Stimulated activated naive CD8-positive, alpha-beta T cell treated with anti-CD3 and anti-CD28 coated beads, Interleukin-15, Interleukin-2, amounts not matched to agents 100 ng/mL and 50 ng/mL, for 24 hours (primary cell): ENCODE data around the gene HNRNPH2.

Experiments
- H3K27ac Mint-ChIP-seq: one replicate; pipeline ENCODE4 v1.8.0; 2021; ENCODE audit warnings: mild to moderate bottlenecking, mixed read lengths
- H3K27me3 Mint-ChIP-seq: one replicate; pipeline ENCODE4 v1.8.0; 2021; ENCODE audit warnings: mixed read lengths
- H3K36me3 Mint-ChIP-seq: one replicate; pipeline ENCODE4 v1.8.0; 2021; ENCODE audit warnings: low read depth, mixed read lengths
- H3K4me1 Mint-ChIP-seq: one replicate; pipeline ENCODE4 v1.8.0; 2021; ENCODE audit warnings: low read depth, mixed read lengths
- H3K4me3 Mint-ChIP-seq: one replicate; pipeline ENCODE4 v1.8.0; 2021; ENCODE audit warnings: mild to moderate bottlenecking, mixed read lengths
- H3K9me3 Mint-ChIP-seq: one replicate; pipeline ENCODE4 v1.8.0; 2021; ENCODE audit warnings: mixed read lengths

Gene HNRNPH2

GRCh38 chrX:101415180-101416145 is 7.4 kb downstream of the HNRNPH2 start:
- Mint-ChIP-seq H3K9me3 (no peaks in the 10 kb centered on the region), H3K4me1 (peaks cover 68% of the 10 kb centered on the region)

GRCh38 chrX:101416691-101417090 is 8.7 kb downstream of the HNRNPH2 start:
- H3K4me3 Mint-ChIP-seq, result no peak overlapping the region
- peak overlapping the region; percentile 99 for H3K27ac Mint-ChIP-seq
- H3K9me3 Mint-ChIP-seq, result no peaks in the 10 kb centered on the region
- H3K4me1 Mint-ChIP-seq, result peaks cover 62% of the 10 kb centered on the region
- H3K27me3 Mint-ChIP-seq, result no peaks in the 10 kb centered on the region
- peaks cover 14% of the 10 kb centered on the region for H3K36me3 Mint-ChIP-seq

More at GRCh38 chrX:101415180-101416145, 7.4 kb downstream of the HNRNPH2 start:
- H3K27ac Mint-ChIP-seq, result peak overlapping the region; percentile 93
- peak overlapping the region; percentile 20 for H3K4me3 Mint-ChIP-seq
- no peaks in the 10 kb centered on the region for H3K27me3 Mint-ChIP-seq
- H3K36me3 Mint-ChIP-seq, result peaks cover 18% of the 10 kb centered on the region

- H3K36me3 Mint-ChIP-seq, result peaks cover 9% of the 10 kb centered on the region
- peaks cover 57% of the 10 kb centered on the region for H3K4me1 Mint-ChIP-seq
- peak overlapping the region; percentile 99 for H3K27ac Mint-ChIP-seq
- peak overlapping the region; percentile 84 for H3K4me3 Mint-ChIP-seq
- no peaks in the 10 kb centered on the region for H3K9me3 Mint-ChIP-seq
- H3K27me3 Mint-ChIP-seq, result no peaks in the 10 kb centered on the region
These were observed 9.2 kb downstream of the HNRNPH2 start for GRCh38 chrX:101417190-101417589.

- peak overlapping the region; percentile 99 for H3K27ac Mint-ChIP-seq
- H3K4me3 Mint-ChIP-seq, result peak overlapping the region; percentile 84
- H3K27me3 Mint-ChIP-seq, result no peaks in the 10 kb centered on the region
- H3K9me3 Mint-ChIP-seq, result no peaks in the 10 kb centered on the region
- H3K4me1 Mint-ChIP-seq, result peaks cover 46% of the 10 kb centered on the region
- no peaks in the 10 kb centered on the region for H3K36me3 Mint-ChIP-seq
These were observed 10.2 kb downstream of the HNRNPH2 start for GRCh38 chrX:101417981-101418841.

- Mint-ChIP-seq H3K27ac (peak overlapping the region; percentile 47), H3K9me3 (no peaks in the 10 kb centered on the region), H3K27me3 (no peaks in the 10 kb centered on the region), H3K4me1 (peaks cover 40% of the 10 kb centered on the region), H3K36me3 (peaks cover under 1% of the 10 kb centered on the region), H3K4me3 (peak overlapping the region; percentile 84)
These were observed 11.5 kb downstream of the HNRNPH2 start for GRCh38 chrX:101419489-101419888.

- Mint-ChIP-seq H3K9me3 (no peaks in the 10 kb centered on the region), H3K27me3 (no peaks in the 10 kb centered on the region), H3K36me3 (peaks cover 45% of the 10 kb centered on the region), H3K4me1 (peaks cover 13% of the 10 kb centered on the region), H3K4me3 (no peak overlapping the region), H3K27ac (no peak overlapping the region)
These were observed 19.9 kb downstream of the HNRNPH2 start for GRCh38 chrX:101427954-101428353.

GRCh38 chrX:101429934-101430333 is 21.9 kb downstream of the HNRNPH2 start:
- H3K4me1 Mint-ChIP-seq, result peaks cover 13% of the 10 kb centered on the region
- H3K36me3 Mint-ChIP-seq, result peaks cover 44% of the 10 kb centered on the region
- peak overlapping the region; percentile 55 for H3K27ac Mint-ChIP-seq
- no peaks in the 10 kb centered on the region for H3K9me3 Mint-ChIP-seq
- peak overlapping the region; percentile 20 for H3K4me3 Mint-ChIP-seq
- no peaks in the 10 kb centered on the region for H3K27me3 Mint-ChIP-seq

- Mint-ChIP-seq H3K36me3 (peaks cover 39% of the 10 kb centered on the region), H3K27me3 (no peaks in the 10 kb centered on the region), H3K4me1 (peaks cover 13% of the 10 kb centered on the region), H3K27ac (peak overlapping the region; percentile 55), H3K4me3 (peak overlapping the region; percentile 20), H3K9me3 (no peaks in the 10 kb centered on the region)
These were observed 22.5 kb downstream of the HNRNPH2 start for GRCh38 chrX:101430457-101431078.

GRCh38 chrX:101442085-101442484 is 34.1 kb downstream of the HNRNPH2 start:
- H3K27me3 Mint-ChIP-seq, result no peaks in the 10 kb centered on the region
- no peak overlapping the region for H3K27ac Mint-ChIP-seq

GRCh38 chrX:101449279-101449678 is 41.3 kb downstream of the HNRNPH2 start:
- Mint-ChIP-seq H3K9me3 (no peaks in the 10 kb centered on the region), H3K27ac (no peak overlapping the region), H3K27me3 (no peaks in the 10 kb centered on the region), H3K4me1 (no peaks in the 10 kb centered on the region), H3K4me3 (no peak overlapping the region), H3K36me3 (peaks cover 36% of the 10 kb centered on the region)

More at GRCh38 chrX:101442085-101442484, 34.1 kb downstream of the HNRNPH2 start:
- no peak overlapping the region for H3K4me3 Mint-ChIP-seq
- H3K9me3 Mint-ChIP-seq, result no peaks in the 10 kb centered on the region
- peaks cover 49% of the 10 kb centered on the region for H3K36me3 Mint-ChIP-seq
- no peaks in the 10 kb centered on the region for H3K4me1 Mint-ChIP-seq

GRCh38 chrX:101450085-101450484 is 42.1 kb downstream of the HNRNPH2 start:
- H3K4me1 Mint-ChIP-seq, result no peaks in the 10 kb centered on the region
- H3K9me3 Mint-ChIP-seq, result no peaks in the 10 kb centered on the region
- no peak overlapping the region for H3K27ac Mint-ChIP-seq
- H3K36me3 Mint-ChIP-seq, result peaks cover 32% of the 10 kb centered on the region
- no peak overlapping the region for H3K4me3 Mint-ChIP-seq
- H3K27me3 Mint-ChIP-seq, result no peaks in the 10 kb centered on the region

GRCh38 chrX:101450961-101451360 is 42.9 kb downstream of the HNRNPH2 start:
- H3K9me3 Mint-ChIP-seq, result no peaks in the 10 kb centered on the region
- H3K27ac Mint-ChIP-seq, result no peak overlapping the region
- no peaks in the 10 kb centered on the region for H3K4me1 Mint-ChIP-seq
- no peak overlapping the region for H3K4me3 Mint-ChIP-seq
- peaks cover 33% of the 10 kb centered on the region for H3K36me3 Mint-ChIP-seq
- H3K27me3 Mint-ChIP-seq, result no peaks in the 10 kb centered on the region

- Mint-ChIP-seq H3K36me3 (peaks cover 31% of the 10 kb centered on the region), H3K4me3 (no peak overlapping the region), H3K27ac (no peak overlapping the region), H3K9me3 (no peaks in the 10 kb centered on the region), H3K4me1 (no peaks in the 10 kb centered on the region), H3K27me3 (no peaks in the 10 kb centered on the region)
These were observed 44.0 kb downstream of the HNRNPH2 start for GRCh38 chrX:101452056-101452455.

- no peak overlapping the region for H3K4me3 Mint-ChIP-seq
- no peaks in the 10 kb centered on the region for H3K27me3 Mint-ChIP-seq
- no peaks in the 10 kb centered on the region for H3K4me1 Mint-ChIP-seq
- H3K9me3 Mint-ChIP-seq, result no peaks in the 10 kb centered on the region
- peaks cover 3% of the 10 kb centered on the region for H3K36me3 Mint-ChIP-seq
- H3K27ac Mint-ChIP-seq, result no peak overlapping the region
These were observed 52.6 kb downstream of the HNRNPH2 start for GRCh38 chrX:101460669-101461068.
